H9 (cell line): Measurements from ENCODE around the gene PC. TPM values are rescaled to one million over a fixed set of nuclear protein-coding genes. Genes with fewer than 3 reads are reported as not detected.

Experiments used
- DNase-seq: peaks from one replicate; pipeline ENCODE4 v3.0.0-alpha.2; 2017
- H2AFZ ChIP-seq: one replicate; pipeline ENCODE4 v1.6.1; 2013; ENCODE audit warnings: mild to moderate bottlenecking, low read length, control low read depth, moderate library complexity
- H2AK5ac ChIP-seq: 2 replicates; pipeline ENCODE4 v1.6.1; 2013; ENCODE audit warnings: low read length, control low read depth, mixed read lengths; ENCODE audit not compliant: insufficient read length
- H2BK120ac ChIP-seq: one replicate; pipeline ENCODE4 v1.6.1; 2013; ENCODE audit warnings: low read depth, mild to moderate bottlenecking, low read length, control low read depth, inconsistent platforms; ENCODE audit not compliant: poor library complexity, severe bottlenecking
- H2BK12ac ChIP-seq: 2 replicates; pipeline ENCODE4 v1.6.1; 2013; ENCODE audit warnings: low read length, control low read depth, mixed read lengths, low read depth; ENCODE audit not compliant: insufficient read length
- H2BK15ac ChIP-seq: 2 replicates; pipeline ENCODE4 v1.6.1; 2013; ENCODE audit warnings: low read depth, low read length, control low read depth
- H2BK20ac ChIP-seq: one replicate; pipeline ENCODE4 v1.6.1; 2013; ENCODE audit warnings: low read depth, mild to moderate bottlenecking, low read length, control low read depth, inconsistent platforms; ENCODE audit not compliant: poor library complexity, severe bottlenecking
- H2BK5ac ChIP-seq: 2 replicates; pipeline ENCODE4 v1.6.1; 2013; ENCODE audit warnings: low read length, control low read depth, mixed read lengths; ENCODE audit not compliant: insufficient read length
- H3K14ac ChIP-seq: 2 replicates; pipeline ENCODE4 v1.6.1; 2013; ENCODE audit warnings: low read length, control low read depth; ENCODE audit not compliant: insufficient read depth
- H3K18ac ChIP-seq: 2 replicates; pipeline ENCODE4 v1.6.1; 2013; ENCODE audit warnings: low read depth, mild to moderate bottlenecking, mixed read lengths, low read length, control low read depth; ENCODE audit not compliant: insufficient read length
- H3K23ac ChIP-seq: 2 replicates; pipeline ENCODE4 v1.6.1; 2013; ENCODE audit warnings: low read length, control low read depth, mixed read lengths, low read depth; ENCODE audit not compliant: insufficient read length
- H3K23me2 ChIP-seq: 2 replicates; pipeline ENCODE4 v1.6.1; 2013; ENCODE audit warnings: low read depth, mild to moderate bottlenecking, mixed read lengths, low read length, control low read depth; ENCODE audit not compliant: insufficient read length, poor library complexity, severe bottlenecking
- H3K27ac ChIP-seq: 2 replicates; pipeline ENCODE4 v1.5.1; 2013; ENCODE audit warnings: low read length, control low read depth, mixed read lengths, low read depth; ENCODE audit not compliant: insufficient read length
- H3K27me3 ChIP-seq: 2 replicates; pipeline ENCODE4 v1.6.1; 2013; ENCODE audit warnings: low read length, control low read depth, inconsistent platforms; ENCODE audit not compliant: insufficient read depth
- H3K4ac ChIP-seq: 2 replicates; pipeline ENCODE4 v1.6.1; 2013; ENCODE audit warnings: low read depth, mild to moderate bottlenecking, control low read depth, inconsistent platforms, low read length, moderate library complexity
- H3K4me1 ChIP-seq: 2 replicates; pipeline ENCODE4 v1.6.1; 2013; ENCODE audit warnings: low read length, control low read depth, inconsistent platforms; ENCODE audit not compliant: insufficient read depth
- H3K4me2 ChIP-seq: 2 replicates; pipeline ENCODE4 v1.6.1; 2013; ENCODE audit warnings: low read length, control low read depth, mixed read lengths; ENCODE audit not compliant: insufficient read length, insufficient read depth
- H3K56ac ChIP-seq: 2 replicates; pipeline ENCODE4 v1.6.1; 2013; ENCODE audit warnings: low read depth, mild to moderate bottlenecking, mixed read lengths, low read length, control low read depth; ENCODE audit not compliant: insufficient read length
- H3K79me1 ChIP-seq: 2 replicates; pipeline ENCODE4 v1.6.1; 2013; ENCODE audit warnings: low read depth, mild to moderate bottlenecking, moderate library complexity, low read length, control low read depth, inconsistent platforms; ENCODE audit not compliant: insufficient read depth, poor library complexity, severe bottlenecking
- H3K79me2 ChIP-seq: 2 replicates; pipeline ENCODE4 v1.6.1; 2013; ENCODE audit warnings: low read length, control low read depth, inconsistent platforms; ENCODE audit not compliant: insufficient read depth
- H3K9ac ChIP-seq: 2 replicates; pipeline ENCODE4 v1.6.1; 2013; ENCODE audit warnings: low read length, control low read depth, mixed read lengths; ENCODE audit not compliant: insufficient read length; ENCODE audit errors: extremely low read depth
- H3K9me3 ChIP-seq: one replicate; pipeline ENCODE4 v1.6.1; 2013; ENCODE audit warnings: low read depth, low read length, inconsistent platforms; ENCODE audit not compliant: control insufficient read depth
- H3T11ph ChIP-seq: one replicate; pipeline ENCODE4 v1.6.1; 2013; ENCODE audit warnings: mild to moderate bottlenecking, low read length, control low read depth, inconsistent platforms
- H4K20me1 ChIP-seq: one replicate; pipeline ENCODE4 v1.6.1; 2013; ENCODE audit not compliant: control insufficient read depth, insufficient read length, insufficient read depth
- H4K5ac ChIP-seq: 2 replicates; pipeline ENCODE4 v1.6.1; 2013; ENCODE audit warnings: low read depth, mild to moderate bottlenecking, mixed read lengths, low read length, control low read depth; ENCODE audit not compliant: insufficient read length
- H4K8ac ChIP-seq: replicated peaks from 2 replicates; pipeline ENCODE4 v1.6.1; 2013; ENCODE audit warnings: low read length, control low read depth, mixed read lengths, low read depth; ENCODE audit not compliant: insufficient read length
- H4K91ac ChIP-seq: 2 replicates; pipeline ENCODE4 v1.6.1; 2013; ENCODE audit warnings: low read depth, mild to moderate bottlenecking, moderate library complexity, mixed read lengths, low read length, control low read depth; ENCODE audit not compliant: insufficient read length
- H3K27ac Mint-ChIP-seq, 3 experiments: 2 replicates in 2 of 3; 3 replicates in 1 of 3; pipeline ENCODE4 v1.8.0; 2020 to 2021; ENCODE audit warnings: mixed read lengths in 3 of 3, mild to moderate bottlenecking in 1 of 3, moderate library complexity in 1 of 3
- H3K27me3 Mint-ChIP-seq: 2 replicates; pipeline ENCODE4 v1.8.0; 2021; ENCODE audit warnings: low read depth, mild to moderate bottlenecking, moderate library complexity, mixed read lengths
- H3K36me3 Mint-ChIP-seq, 3 experiments: 2 replicates in 2 of 3; 3 replicates in 1 of 3; pipeline ENCODE4 v1.8.0; 2020 to 2021; ENCODE audit warnings: low read depth in 3 of 3, mixed read lengths in 3 of 3; ENCODE audit not compliant: insufficient read depth in 1 of 3
- H3K4me1 Mint-ChIP-seq, 2 experiments: 2 replicates each; pipeline ENCODE4 v1.8.0; 2020; ENCODE audit warnings: mixed read lengths in 2 of 2
- H3K4me3 Mint-ChIP-seq, 2 experiments: 2 replicates in 1 of 2; 3 replicates in 1 of 2; pipeline ENCODE4 v1.8.0; 2020 to 2021; ENCODE audit warnings: mild to moderate bottlenecking in 2 of 2, mixed read lengths in 2 of 2, moderate library complexity in 1 of 2
- H3K9me3 Mint-ChIP-seq, 2 experiments: 2 replicates in 1 of 2; 3 replicates in 1 of 2; pipeline ENCODE4 v1.8.0; 2020; ENCODE audit warnings: mild to moderate bottlenecking in 2 of 2, mixed read lengths in 2 of 2, moderate library complexity in 1 of 2
- CTCF ChIP-seq: fragments of 200-600 bp; sonication (generic); conservative IDR thresholded peaks from 3 replicates; pipeline ENCODE4 v1.8.0; 2021; ENCODE audit warnings: antibody characterized with exemption, mild to moderate bottlenecking
- WGBS: extraction: QIAGEN DNeasy Blood & Tissue Kit; methylation state at CpG from one replicate; pipeline ENCODE4 v1.1.7; 2013; ENCODE audit warnings: missing lambda C conversion rate, low lambda C conversion rate, mixed read lengths; ENCODE audit not compliant: insufficient read length; ENCODE audit errors: extremely low coverage; 5-methylcytosine and 5-hydroxymethylcytosine counted together
- total RNA-seq: library from RNA; stranded (reverse); gene quantifications from 2 replicates; pipeline ENCODE4 v1.2.1, GENCODE V29; 2021

Gene PC
- total RNA-seq, 1 experiment from 2014 or later, result 32.6 TPM

GRCh38 chr11:66842896-66843775 lies 115.0 kb downstream of the PC start, which contains the start of gene RCE1:
Gene RCE1, plus strand, starts transcription at chr11:66843441. Its CDS starts 15 bp downstream, at chr11:66843456.
- Mint-ChIP-seq H3K27me3 (peaks cover 2% of the 10 kb centered on the region; the same call in 1 of the 2 replicates), H3K9me3 (no peaks in the 10 kb centered on the region), H3K4me3 (peak within 1 kb of the TSS; percentile 91 to 95), H3K27ac (peak within 1 kb of the TSS; percentile 88 to 95 (median 90); a peak in 6 of 7 replicates), H3K4me1 (peaks cover 14 to 16% of the 10 kb centered on the region in 2 experiments), H3K36me3 (peaks cover 13 to 57% (median 37%) of the 10 kb centered on the region in 3 experiments)
- no peak within 1 kb of the TSS for H3K23ac ChIP-seq
- no peak within 1 kb of the TSS for H3K56ac ChIP-seq
- H2BK20ac ChIP-seq, result no peak within 1 kb of the TSS
- no peaks in the 10 kb centered on the region for H3K27me3 ChIP-seq
- peak within 1 kb of the TSS; percentile 82 for H3K4me2 ChIP-seq
- no peak within 1 kb of the TSS for H4K8ac ChIP-seq
- no peak within 1 kb of the TSS for H2AK5ac ChIP-seq
- DNase-seq, result peak; percentile 90
- H2BK5ac ChIP-seq, result no peak within 1 kb of the TSS
- no peak within 1 kb of the TSS for H2BK12ac ChIP-seq
- H3T11ph ChIP-seq, result no peak within 1 kb of the TSS
- no peak within 1 kb of the TSS for H2AFZ ChIP-seq
- peak within 1 kb of the TSS; percentile 39 for H2BK120ac ChIP-seq
- no peak within 1 kb of the TSS for H4K91ac ChIP-seq
- no CpG with 5 or more reads among the region's 98 CpGs for WGBS
- no peak for TF ChIP-seq CTCF
- H4K20me1 ChIP-seq, result no peaks in the 10 kb centered on the region
- H3K79me1 ChIP-seq, result peaks cover 7% of the 10 kb centered on the region
- peak within 1 kb of the TSS; percentile 79 for H3K18ac ChIP-seq
- no peaks in the 10 kb centered on the region for H3K9me3 ChIP-seq
- no peak within 1 kb of the TSS for H4K5ac ChIP-seq
- no peak within 1 kb of the TSS for H2BK15ac ChIP-seq
- peaks cover 5% of the 10 kb centered on the region for H3K23me2 ChIP-seq
- H3K79me2 ChIP-seq, result peaks cover 10% of the 10 kb centered on the region; the same call in 1 of the 2 replicates
- peak within 1 kb of the TSS; percentile 93 for H3K14ac ChIP-seq
- H3K9ac ChIP-seq, result peak within 1 kb of the TSS; percentile 86
- H3K27ac ChIP-seq, result no peak within 1 kb of the TSS
- no peaks in the 10 kb centered on the region for H3K4me1 ChIP-seq
- no peak within 1 kb of the TSS for H3K4ac ChIP-seq
